ENCODE results near the gene GRM4.

- no peak for TF ChIP-seq CTCF (IDR thresholded peaks at IDR 0.05)
- TF ChIP-seq POLR2AphosphoS5 (IDR thresholded peaks at IDR 0.05) = no peak
Observed at GRCh38 chr6:34052918-34053608, 92.8 kb downstream of the GRM4 start.

All from upper lobe of left lung (tissue), 4 donors.